HL-60/S4 treated with phorbol 12-myristate 13-acetate at 8.2 ng/mL for 4 days and 3 days (cell line): ENCODE measurements around the gene CAB39.
"Not testable (repeated sequence)": the region's sequence is repeated elsewhere in the genome, so short reads cannot be mapped to it uniquely, and the experiment has no call there.

ENCODE experiments used
- in situ Hi-C: fragments of 300-500 bp; cut with MboI; formaldehyde crosslinking; loops from 2 replicates; pipeline ENCODE4 v1.15.0; 2022; ENCODE audit warnings: low sequenced_read_pairs

CAB39 gene

DNA sequence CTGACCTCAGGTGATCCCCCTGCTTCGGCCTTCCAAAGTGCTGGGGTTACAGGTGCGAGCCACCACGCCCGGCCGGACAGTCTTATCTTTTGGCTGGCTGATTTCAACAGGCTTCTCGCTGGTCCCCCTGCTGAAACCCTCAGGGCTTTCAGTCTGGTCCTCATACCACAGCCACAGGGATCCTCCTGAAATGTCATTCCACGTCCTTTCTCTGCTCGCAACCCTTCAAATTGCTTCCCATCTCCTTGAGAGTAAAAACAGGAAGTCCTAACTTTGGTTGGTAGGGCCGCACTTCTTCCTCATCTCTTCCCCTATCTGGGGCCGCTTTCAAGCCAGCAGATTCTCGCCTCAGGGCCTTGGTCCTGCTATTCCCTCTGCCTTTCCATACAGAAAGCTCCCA lies 1.4 kb upstream of the CAB39 start:
- in situ Hi-C loops = loop anchor here (10.0 kb wide), 1 partner anchor 46 kb away; no protein-coding TSS in a partner anchor

DNA sequence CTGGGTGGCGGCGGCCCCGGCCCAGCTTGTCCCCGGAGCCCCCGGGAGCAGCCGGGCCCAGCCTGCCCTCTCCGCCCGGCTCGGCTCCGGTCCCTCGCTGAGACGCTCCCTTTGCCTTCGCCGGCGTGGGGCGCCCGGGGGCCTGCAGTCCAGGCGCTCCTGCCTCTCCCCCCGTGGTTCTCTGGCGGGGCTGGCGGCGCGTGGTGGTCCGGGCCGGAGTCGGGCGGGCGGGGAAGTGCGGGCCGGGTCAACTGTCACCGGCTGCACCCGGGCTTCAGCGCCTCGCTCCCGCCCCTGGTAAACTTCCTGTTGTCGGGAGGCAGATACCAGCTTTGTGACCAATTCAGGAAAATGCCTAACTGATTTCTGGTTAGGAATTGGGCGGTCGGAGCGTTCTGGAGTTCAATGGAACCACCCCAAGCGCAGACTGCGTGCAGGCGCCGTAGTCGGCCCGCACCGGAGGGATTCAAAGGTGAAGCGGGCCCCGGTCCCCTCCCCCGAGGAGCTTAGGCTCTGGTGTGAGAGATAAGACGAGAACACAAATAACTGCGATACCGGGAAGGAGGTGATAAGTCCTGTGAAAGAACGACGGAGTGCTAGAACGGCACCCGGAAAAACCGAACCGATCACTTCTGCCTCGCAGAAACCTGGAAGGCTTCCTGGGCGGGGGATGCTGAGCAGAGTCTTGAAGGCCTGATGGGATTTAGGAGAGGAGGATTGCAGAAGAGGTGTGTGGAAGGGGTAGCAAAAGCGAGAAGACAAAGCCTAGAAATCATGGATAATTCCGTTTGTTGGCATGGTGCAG lies 891 bp downstream of the CAB39 start:
- in situ Hi-C loops = loop anchor here (10.0 kb wide), 1 partner anchor 49 kb away; no protein-coding TSS in a partner anchor

DNA sequence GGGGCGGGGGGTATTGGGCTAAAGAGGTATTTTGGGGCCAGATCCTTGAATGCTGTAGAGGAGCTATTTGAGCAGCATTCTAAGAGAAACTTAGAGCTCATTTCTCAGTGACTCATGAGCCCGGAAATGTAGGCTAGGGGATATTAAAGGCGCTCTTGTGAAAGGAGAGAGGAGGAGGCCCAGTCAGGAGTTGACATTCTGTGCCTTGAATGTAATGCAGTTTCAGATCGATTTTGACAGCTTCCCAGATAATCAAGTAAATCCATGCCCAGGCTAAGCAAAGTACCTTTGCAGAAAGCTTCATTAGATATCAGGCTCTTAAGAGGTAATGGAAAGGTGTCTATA lies 1.5 kb downstream of the CAB39 start:
- in situ Hi-C loops = loop anchor here (10.0 kb wide), 1 partner anchor 49 kb away; no protein-coding TSS in a partner anchor

DNA sequence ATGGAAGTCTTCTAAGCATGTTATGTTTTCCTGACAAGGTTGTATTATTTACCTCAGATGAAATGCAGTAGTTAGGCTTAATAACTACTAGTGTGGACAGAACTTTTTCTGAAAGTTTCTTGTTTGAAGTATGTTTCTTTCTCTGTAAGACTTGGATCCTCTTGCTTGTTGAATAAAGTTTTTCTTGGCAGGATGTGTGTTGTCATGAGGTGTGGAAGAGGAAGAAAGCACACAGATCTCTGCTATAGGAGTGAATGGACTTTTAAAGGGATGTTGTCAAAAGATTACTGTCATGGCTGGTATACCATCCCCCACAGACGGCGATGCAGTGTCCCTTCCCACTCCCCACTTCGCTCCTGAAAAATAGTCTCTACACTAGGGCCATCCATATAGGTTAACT lies 2.6 kb downstream of the CAB39 start:
- in situ Hi-C loops = loop anchor here (10.0 kb wide), 1 partner anchor 50 kb away; no protein-coding TSS in a partner anchor

DNA sequence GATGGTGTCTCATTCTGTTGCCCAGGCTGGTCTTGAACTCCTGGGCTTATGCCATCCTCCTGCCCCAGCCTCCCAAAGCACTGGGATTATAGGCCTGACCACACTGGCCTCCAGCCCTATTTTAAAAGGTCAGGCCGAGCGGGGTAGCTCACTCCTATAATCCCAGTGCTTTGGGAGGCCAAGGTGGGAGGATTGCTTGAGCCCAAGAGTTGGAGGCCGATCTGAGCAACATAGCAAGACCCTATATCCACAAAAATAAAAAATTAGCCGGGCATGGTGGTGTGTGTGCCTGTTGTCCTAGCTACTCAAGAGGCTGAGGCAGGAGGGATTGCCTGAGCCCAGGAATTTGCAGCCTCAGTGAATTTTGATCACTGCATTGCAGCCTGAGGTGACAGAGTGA lies 3.9 kb downstream of the CAB39 start:
- in situ Hi-C loops = loop anchor here (10.0 kb wide), 1 partner anchor 52 kb away; no protein-coding TSS in a partner anchor

DNA sequence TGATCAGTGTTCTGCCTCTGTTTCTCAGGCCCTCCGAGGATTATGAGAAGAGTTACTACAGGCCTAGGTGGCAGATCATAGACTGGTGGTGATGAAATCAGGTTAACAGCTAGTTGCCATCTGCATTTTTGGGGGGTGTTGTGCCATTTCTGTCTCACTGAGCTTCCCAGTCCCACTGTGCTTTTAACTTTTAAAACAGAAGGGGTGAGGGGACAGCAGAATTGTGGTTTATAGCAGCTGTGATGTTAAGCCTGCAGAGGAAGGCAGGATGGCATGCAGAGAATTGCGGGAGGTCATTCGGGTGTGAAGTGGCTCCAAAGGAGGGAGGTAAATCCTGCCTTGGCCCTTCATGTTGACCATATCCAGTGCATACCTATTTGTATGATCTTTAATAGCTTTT lies 5.0 kb downstream of the CAB39 start:
- in situ Hi-C loops = loop anchor here (10.0 kb wide), 1 partner anchor 53 kb away; no protein-coding TSS in a partner anchor

DNA sequence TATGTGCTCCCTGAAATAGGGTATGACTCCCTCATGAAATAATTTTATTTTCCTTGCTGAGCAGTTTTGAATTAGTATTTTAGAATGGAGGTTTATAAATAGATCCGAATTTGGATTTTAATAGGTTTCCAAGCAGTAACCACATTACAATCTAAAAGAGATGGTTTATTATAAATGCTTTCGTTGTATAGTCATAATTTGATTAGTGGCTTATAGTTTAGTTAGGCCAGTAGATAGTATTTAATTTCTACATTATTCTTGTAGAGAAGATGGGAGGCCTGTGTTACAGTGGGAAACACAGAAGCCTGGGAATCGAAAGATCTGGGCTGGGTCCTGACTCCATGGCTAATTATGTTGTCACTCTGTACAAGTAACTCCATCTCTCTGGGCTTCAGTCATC lies 6.7 kb downstream of the CAB39 start:
- in situ Hi-C loops = loop anchor here (10.0 kb wide), 1 partner anchor 55 kb away; no protein-coding TSS in a partner anchor

DNA sequence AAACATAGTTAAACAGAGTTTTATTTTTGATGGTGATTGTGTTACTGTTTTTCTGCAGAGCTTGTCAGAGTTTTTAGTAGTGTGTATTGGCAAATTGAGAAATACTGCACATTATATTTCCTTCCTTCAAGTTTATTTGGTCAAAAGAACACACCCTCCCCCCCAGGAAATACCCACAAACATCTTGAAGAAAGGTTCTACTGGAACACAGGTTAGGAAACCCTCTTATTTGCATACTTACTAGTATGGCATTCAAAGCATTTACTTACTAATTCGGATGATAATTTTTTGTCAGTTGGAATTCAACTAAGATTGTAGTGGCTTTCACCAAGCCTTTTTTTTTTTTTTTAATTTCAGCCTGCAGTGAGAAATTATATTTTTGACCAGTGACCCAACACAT lies 9.1 kb downstream of the CAB39 start:
- in situ Hi-C loops = no loop called here

DNA sequence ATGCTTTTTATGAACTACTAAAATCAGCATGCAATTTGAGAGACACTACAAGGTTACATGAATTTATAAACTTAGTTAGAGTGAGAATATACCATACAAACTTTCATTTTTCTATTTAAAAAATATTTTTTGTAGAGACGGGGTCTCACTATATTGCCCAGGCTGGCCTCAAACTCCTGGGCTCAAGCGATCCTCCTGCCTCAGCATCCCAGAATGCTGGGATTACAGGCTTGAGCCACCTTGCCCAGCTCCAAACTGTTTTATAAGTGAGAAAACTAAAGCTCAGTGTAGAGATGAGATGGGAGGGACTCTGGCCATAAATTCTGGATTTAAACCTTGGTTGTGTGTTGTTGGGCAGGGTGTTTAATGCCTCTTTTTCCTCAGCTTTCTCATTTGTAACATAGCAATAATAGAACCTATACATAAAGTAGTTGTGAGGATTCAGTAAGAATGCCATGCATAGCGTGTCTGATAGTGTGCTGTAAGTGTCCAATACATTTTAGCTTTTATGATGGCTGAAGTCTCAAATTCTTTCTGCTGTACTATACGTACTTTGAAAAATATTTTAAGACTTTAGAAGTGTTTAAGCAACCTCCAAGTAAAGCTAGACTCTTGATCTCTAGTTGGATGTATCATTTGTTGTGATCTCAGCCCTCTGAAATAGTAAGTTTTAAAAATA lies 9.7 kb downstream of the CAB39 start:
- in situ Hi-C loops = no loop called here

DNA sequence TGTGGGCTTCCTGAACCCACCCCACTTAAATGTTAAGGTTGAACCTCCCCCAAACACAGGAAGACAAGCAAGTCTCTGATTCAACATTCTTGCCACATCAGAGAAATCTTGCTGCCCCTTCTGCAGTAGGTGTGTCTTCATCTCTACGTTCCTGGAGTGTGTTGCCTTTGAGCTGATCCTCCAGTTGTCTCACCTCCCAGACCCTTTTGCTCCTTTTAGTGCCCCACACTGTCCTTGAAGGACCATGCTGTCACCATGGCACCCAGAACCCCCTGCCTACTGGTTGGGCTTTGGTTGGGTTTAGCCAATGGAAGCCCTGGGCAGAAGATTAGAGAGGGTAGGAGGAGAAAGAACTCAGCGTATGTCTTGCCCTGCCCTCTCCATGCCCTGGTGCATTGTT lies 10.7 kb downstream of the CAB39 start:
- in situ Hi-C loops = no loop called here

DNA sequence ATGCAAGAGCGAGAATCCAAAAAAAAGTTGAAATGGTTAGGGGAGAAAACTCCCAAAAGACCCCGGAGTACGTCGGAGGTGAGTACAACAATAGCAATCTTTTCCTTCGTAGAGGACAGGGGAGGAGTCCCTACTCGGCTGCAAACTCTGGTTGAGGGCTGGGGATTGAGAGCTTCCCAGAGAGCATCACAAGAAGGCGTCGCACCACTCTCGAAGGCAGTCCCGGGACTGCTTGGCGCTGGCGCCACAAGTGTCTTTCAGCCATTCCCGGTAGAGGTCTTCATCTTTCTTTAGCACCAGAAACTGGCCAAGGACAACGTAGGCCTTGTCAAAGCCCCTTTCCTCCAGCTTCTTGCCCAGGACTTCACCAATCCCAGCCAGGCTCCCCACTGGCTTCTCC lies 12.3 kb downstream of the CAB39 start:
- in situ Hi-C loops = not testable (repeated sequence)

DNA sequence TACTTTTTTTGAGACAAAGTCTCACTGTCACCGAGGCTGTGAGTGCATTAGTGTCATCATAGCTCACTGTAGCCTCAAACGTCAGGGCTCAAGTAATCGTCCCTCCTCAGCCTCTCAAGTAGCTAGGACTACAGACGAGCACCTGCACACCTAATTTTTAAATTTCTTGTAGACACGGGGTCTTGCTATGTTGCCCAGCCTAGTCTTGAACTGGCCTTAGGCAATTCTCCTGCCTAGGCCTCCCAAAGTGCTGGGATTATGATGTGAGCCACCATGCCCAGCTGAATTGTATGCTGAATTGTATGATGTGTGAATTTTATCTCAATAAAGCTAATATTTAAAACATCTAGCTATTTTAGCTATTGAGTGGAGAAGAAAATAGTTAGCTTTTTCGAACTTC lies 18.9 kb downstream of the CAB39 start:
- in situ Hi-C loops = no loop called here

DNA sequence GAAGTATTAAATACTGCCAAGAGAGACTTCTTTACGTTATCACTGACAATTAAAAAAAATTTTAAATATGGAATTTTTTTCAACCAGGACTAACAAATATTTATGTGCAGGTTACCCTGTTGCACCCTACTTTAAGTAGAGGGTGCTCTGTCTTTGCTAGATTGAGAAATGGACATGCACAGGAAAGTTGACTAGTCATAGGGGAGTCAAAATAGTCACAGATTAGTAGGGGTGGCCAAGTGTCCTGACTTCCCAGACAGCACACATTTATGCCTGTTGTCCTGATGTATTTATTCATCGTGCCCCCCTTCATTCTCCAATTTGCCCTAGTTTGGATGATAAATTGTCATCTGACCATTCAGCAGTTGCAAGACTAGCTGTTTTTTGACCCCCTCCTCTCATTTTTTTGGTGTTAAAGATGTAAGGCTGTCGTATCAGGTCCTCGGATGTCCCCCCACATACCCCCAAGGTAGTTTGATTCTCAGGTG lies 20.3 kb downstream of the CAB39 start:
- in situ Hi-C loops = no loop called here

DNA sequence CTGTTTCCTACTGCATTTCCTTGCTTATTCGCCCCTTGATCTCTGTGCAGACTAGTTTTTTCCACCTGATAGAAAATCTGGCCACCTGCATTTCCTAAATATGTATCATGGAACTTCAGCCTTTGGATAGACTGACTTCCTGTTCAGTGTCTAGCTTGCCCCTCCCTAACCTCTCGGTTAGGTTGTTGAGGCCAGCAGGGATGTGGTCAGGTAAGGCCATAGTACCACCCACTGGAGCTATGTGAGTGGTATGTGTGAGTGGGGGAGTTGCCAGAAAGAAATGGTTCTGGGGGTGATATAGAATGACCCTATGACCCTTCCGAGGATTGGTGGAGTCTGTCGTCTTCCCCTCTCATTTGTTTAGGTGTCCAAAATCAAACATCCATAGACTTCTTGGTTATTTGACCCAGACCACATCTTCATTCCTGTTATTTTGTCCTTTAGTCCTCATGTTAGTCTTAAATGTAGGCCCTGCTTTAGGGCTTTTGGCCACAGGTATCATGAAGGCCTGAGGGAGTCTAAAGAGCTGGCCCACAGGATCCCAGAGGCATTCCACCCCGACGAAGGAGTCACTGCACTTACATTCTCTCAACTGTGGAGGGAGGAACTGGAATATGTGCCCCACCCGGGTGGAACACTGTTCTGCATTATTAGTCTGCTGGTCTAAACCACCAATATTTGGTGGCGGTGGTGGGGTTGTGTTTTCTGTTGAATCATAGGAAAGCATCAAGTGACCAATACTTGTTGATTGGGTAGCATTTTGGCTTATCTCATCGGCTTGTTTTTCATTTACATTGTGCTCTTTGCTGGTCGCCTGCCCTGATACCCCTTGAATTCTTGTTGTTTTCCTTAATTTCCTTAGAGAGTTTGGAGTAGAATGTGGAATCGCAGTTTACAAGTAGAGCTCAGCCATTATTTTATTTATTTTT lies 21.9 kb downstream of the CAB39 start:
- in situ Hi-C loops = no loop called here

DNA sequence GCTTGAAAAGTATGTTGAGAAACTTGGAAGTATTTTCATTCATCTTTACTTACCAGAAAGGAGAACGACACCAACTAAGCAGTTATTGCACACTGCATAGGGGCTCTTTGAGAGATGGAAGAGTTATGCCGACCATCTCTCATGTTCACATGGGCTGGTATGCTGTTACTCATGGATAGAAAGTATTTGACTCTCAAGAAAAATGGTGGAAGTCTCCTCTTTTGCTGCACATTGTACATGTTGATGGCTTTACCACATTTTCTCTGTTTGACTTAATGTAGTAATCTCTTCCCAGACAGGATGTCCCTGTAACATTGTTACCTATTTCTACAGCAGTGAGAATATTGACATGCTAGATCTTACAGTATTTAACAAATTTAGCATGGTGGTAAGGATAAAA lies 23.2 kb downstream of the CAB39 start:
- in situ Hi-C loops = no loop called here

DNA sequence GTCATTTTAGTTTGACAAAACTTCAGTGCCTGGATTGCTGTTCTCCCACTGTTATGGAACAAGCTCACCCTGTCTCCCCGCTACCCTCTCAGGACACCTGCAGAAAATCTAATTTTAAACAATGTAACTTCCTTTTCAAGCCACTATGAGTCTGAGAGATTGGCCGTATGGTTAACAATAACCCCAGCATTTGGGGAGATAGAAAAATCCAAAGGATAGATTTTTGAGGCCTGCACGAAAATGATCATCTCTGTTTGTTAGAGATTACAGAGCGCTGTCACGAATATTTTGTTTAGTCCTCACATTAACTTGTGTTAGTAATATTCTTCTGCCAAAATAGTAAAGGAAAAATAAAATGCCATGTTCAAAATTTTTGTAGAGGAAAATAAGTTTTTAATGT lies 24.7 kb downstream of the CAB39 start:
- in situ Hi-C loops = no loop called here

DNA sequence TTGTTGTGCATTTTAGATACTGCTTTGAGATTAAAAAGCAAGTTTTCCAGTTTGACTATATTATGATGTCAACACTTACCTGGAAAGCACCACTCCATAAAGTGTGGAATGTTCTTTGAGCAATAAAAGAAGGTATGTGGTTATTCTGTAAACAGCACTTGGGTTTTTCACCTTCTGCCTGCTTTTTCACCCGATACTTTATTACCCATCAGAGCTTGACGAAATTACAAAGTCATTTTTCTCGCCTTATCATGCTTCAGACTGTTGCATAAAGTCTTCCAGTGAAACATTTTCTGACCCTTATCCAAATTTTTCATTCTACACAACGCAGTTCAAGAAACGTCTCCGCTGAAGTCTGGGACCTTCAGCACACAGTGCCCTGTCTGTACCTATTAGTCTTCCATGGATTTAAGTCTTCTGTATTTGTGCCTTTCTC lies 25.2 kb downstream of the CAB39 start:
- in situ Hi-C loops = no loop called here

DNA sequence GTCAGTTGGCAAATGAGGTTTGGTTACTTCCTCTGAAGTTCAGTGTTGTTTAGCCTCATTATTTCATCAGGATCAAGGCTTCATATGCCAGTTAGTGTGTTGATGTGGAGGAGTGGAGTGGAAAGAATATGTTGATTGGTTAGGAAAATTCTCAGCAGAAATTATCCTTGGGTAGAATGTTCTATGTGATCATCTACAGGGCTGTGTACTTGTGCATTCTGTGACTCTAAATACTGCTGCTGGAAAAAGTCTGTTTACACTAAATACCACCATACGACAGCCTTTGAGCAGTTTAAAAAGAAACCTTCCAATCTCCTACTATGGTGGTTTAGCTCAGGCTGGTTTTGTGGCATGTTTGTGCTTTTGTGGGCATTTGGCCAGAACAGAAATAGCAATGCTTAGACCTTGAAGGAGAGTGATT lies 25.8 kb downstream of the CAB39 start:
- in situ Hi-C loops = no loop called here

DNA sequence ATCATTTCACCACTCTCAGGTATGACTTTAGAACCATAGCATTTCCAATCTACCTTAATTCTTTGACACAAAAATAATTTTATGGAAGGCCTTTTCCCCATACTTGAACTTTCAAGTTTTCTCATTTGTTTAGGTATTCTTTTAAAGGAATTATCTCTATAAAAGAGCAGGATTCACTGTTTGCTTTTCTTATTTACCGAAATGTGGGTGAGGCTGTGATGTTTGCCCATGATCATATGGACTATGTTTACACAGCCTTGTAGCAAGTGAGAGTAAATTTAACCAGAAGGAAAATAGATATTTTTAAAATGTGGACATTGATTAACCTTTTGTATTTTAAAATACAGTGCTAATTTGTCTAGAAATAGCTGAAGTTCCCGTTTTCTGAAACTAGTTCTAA lies 26.3 kb downstream of the CAB39 start:
- in situ Hi-C loops = no loop called here

DNA sequence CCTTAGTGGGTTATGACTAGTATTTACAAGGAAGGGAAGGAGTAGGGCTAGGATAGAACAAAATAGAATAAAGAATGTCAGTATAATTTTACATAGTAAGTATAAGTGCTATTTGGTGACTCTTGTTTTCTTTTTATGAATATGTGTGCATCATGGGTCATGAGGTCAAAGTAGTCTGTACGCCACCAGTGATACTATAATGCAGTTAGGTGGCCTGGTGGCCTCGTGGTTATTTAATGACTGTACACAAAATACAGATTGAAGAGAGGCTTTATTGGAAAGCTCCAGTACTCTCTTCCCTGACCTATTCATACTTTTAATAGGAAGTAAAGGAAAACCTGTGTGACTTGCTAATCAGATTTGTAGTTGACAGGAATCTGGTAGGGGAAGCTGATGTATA lies 27.3 kb downstream of the CAB39 start:
- in situ Hi-C loops = no loop called here

DNA sequence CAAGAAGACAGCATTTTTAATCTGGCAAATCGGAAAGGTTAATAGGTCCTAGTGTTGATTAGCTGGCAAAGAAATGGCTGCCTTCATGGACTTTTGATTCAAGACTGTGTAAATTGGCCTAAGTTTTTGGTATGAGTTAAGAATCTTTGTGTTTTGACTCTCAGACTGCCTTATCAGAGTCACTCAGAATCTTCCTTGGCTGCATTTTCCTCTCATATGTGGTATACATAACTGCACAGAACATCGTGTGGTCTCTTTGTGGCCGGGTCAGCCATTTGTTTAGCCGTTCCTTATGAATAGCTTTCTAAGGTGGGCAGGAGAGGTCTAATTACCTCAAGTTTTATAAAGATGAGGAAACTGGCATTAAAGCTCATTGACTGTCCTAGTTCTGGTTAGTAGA lies 30.1 kb downstream of the CAB39 start:
- in situ Hi-C loops = no loop called here
